K562 (cell line): Measurements from ENCODE around the gene FEN1. TPM values are rescaled to one million over a fixed set of nuclear protein-coding genes. Genes with fewer than 3 reads are reported as not detected.
A peak's percentile ranks its signal among the peaks of the same experiment; 100 is the strongest.

Source experiments
- ATAC-seq: fragments of 200-7000 bp; cut with Tn5 transposase; 3 replicates; pipeline ENCODE4 v1.9.1; 2020; ENCODE audit warnings: moderate library complexity
- BruUV-seq: library from RNA; stranded (reverse); fragments of 400-500 nt; replicated peaks from 2 replicates; lab custom pipeline; 2021; lab: Mats Ljungman, UMichigan
- CTCF ChIA-PET: fragments of 300-600 bp; formaldehyde crosslinking; extraction: SDS; loops from one replicate; lab custom pipeline; 2021; ENCODE audit warnings: low intra/inter-chr PET ratio; lab: Yijun Ruan, JAX
- POLR2A ChIA-PET: fragments of 300-600, 350-650 bp; sonication (Branson Sonifier 250); formaldehyde crosslinking; extraction: SDS; loops from one replicate; lab custom pipeline; 2021; ENCODE audit warnings: antibody characterized with exemption, inconsistent platforms; lab: Yijun Ruan, JAX
- DNase-seq, 4 experiments: peaks; one replicate each; pipeline versions ENCODE4 v3.0.0 to v3.0.0-alpha.2; 2011 to 2018; ENCODE audit warnings: low spot score in 3 of 4, mixed read lengths in 3 of 4; ENCODE audit errors: extremely low read depth in 1 of 4
- FAIRE-seq: peaks from 2 replicates; lab custom pipeline; 2011; peaks lifted over from hg19 to GRCh38; lab: Jason Lieb, UNC
- H2AFZ ChIP-seq: 2 replicates; pipeline ENCODE4 v1.6.0; 2011; ENCODE audit warnings: low read depth, low read length, control low read depth, inconsistent platforms
- H3K27ac ChIP-seq: fragments of 200-600 bp; 3 replicates; pipeline ENCODE4 v1.8.0; 2011; ENCODE audit warnings: low read depth, mild to moderate bottlenecking, control low read depth, inconsistent platforms, low read length, moderate library complexity, mixed read lengths; ENCODE audit errors: extremely low read depth
- H3K27me3 ChIP-seq, 2 experiments: fragments of 300-600 bp in 1 of 2; 2 replicates in 1 of 2; 3 replicates in 1 of 2; pipeline versions ENCODE4 v1.6.0 to v1.8.0; 2011; ENCODE audit warnings: inconsistent platforms in 2 of 2, low read length in 2 of 2, mild to moderate bottlenecking in 1 of 2, mixed read lengths in 1 of 2, moderate library complexity in 1 of 2; ENCODE audit not compliant: control insufficient read depth in 2 of 2, insufficient read depth in 2 of 2
- H3K36me3 ChIP-seq: fragments of 300-600 bp; 3 replicates; pipeline ENCODE4 v1.8.0; 2011; ENCODE audit warnings: mild to moderate bottlenecking, low read length, inconsistent platforms; ENCODE audit not compliant: control insufficient read depth, insufficient read depth
- H3K4me1 ChIP-seq, 2 experiments: fragments of 200-600 bp in 1 of 2; replicated peaks in 1 of 2; 2 replicates in 1 of 2; 3 replicates in 1 of 2; pipeline versions ENCODE4 v1.5.1 to v1.8.0; 2011; ENCODE audit warnings: inconsistent platforms in 2 of 2, low read length in 2 of 2, mild to moderate bottlenecking in 1 of 2, mixed read lengths in 1 of 2, moderate library complexity in 1 of 2; ENCODE audit not compliant: control insufficient read depth in 2 of 2, insufficient read depth in 2 of 2
- H3K4me2 ChIP-seq: 2 replicates; pipeline ENCODE4 v1.6.1; 2011; ENCODE audit warnings: low read length, control low read depth, inconsistent platforms, mixed read lengths; ENCODE audit not compliant: insufficient read depth
- H3K4me3 ChIP-seq: fragments of 200-600 bp; sonication (generic), shearing (Covaris generic); 2 replicates; pipeline ENCODE4 v1.5.1; 2016; ENCODE audit warnings: control low read depth, inconsistent platforms
- H3K79me2 ChIP-seq: fragments of 200-600 bp; 3 replicates; pipeline ENCODE4 v1.8.0; 2011; ENCODE audit warnings: low read length, inconsistent platforms; ENCODE audit not compliant: control insufficient read depth, insufficient read depth
- H3K9ac ChIP-seq, 2 experiments: 2 replicates each; pipeline versions ENCODE4 v1.6.0 to v1.6.1; 2011; ENCODE audit warnings: low read depth in 2 of 2, low read length in 2 of 2, control low read depth in 1 of 2, inconsistent platforms in 1 of 2, mild to moderate bottlenecking in 1 of 2, mixed read lengths in 1 of 2; ENCODE audit not compliant: insufficient read depth in 1 of 2
- H3K9me1 ChIP-seq: one replicate; pipeline ENCODE4 v1.6.0; 2011; ENCODE audit warnings: inconsistent platforms, mild to moderate bottlenecking, low read length, moderate library complexity; ENCODE audit not compliant: control insufficient read depth, insufficient read depth
- H3K9me3 ChIP-seq: replicated peaks from 2 replicates; pipeline ENCODE4 v1.5.1; 2011; ENCODE audit warnings: low read depth, low read length, inconsistent platforms; ENCODE audit not compliant: control insufficient read depth, insufficient read depth
- H4K20me1 ChIP-seq: replicated peaks from 2 replicates; pipeline ENCODE4 v1.6.1; 2011; ENCODE audit warnings: low read length, inconsistent platforms, mixed read lengths; ENCODE audit not compliant: control insufficient read depth, insufficient read depth
- DPF2 ChIP-seq: fragments of 450-650 bp; IDR thresholded peaks from 2 replicates; pipeline ENCODE4 v1.6.1; 2016
- FOS ChIP-seq: IDR thresholded peaks from 3 replicates; pipeline ENCODE4 v1.6.1; 2011; ENCODE audit not compliant: insufficient read length; ENCODE audit errors: extremely low read depth
- GTF2B ChIP-seq: IDR thresholded peaks from 2 replicates; pipeline ENCODE4 v1.6.1; 2011; ENCODE audit not compliant: insufficient read length; ENCODE audit errors: extremely low read depth
- JUN ChIP-seq, 2 experiments: sonication (generic) in 1 of 2; formaldehyde crosslinking in 1 of 2; IDR thresholded peaks; 2 replicates each; pipeline versions ENCODE4 v1.6.1 to v1.8.0; 2012 to 2022; ENCODE audit warnings: borderline replicate concordance in 2 of 2, mild to moderate bottlenecking in 2 of 2, improper control_type of control experiment in 1 of 2, low read depth in 1 of 2, low read length in 1 of 2, missing genetic modification reagents in 1 of 2
- JUND ChIP-seq, 2 experiments: IDR thresholded peaks; 2 replicates in 1 of 2; 3 replicates in 1 of 2; pipeline ENCODE4 v1.6.1; 2011; ENCODE audit warnings: borderline replicate concordance in 2 of 2, low read depth in 2 of 2, low read length in 2 of 2, improper control_type of control experiment in 1 of 2, missing biosample characterization in 1 of 2, missing genetic modification characterization in 1 of 2, missing genetic modification reagents in 1 of 2
- NR1H2 ChIP-seq: sonication (generic); formaldehyde crosslinking; IDR thresholded peaks from 2 replicates; pipeline ENCODE4 v1.4.0; 2020; ENCODE audit warnings: mild to moderate bottlenecking, missing genetic modification reagents
- SMARCA4 ChIP-seq: fragments of 450-650 bp; IDR thresholded peaks from 2 replicates; pipeline ENCODE4 v1.6.1; 2016
- SMARCE1 ChIP-seq: fragments of 450-650 bp; IDR thresholded peaks from 2 replicates; pipeline ENCODE4 v1.7.1; 2016; ENCODE audit warnings: mild to moderate bottlenecking
- ZNF395 ChIP-seq: fragments of 200-800 bp; sonication (Bioruptor generic); IDR thresholded peaks from 2 replicates; pipeline ENCODE4 v1.6.1; 2017; ENCODE audit warnings: missing genetic modification characterization, missing compliant biosample characterization
- WGBS: fragments of 100-300 bp; shearing (Covaris generic); methylation state at CpG from one replicate; pipeline ENCODE4 v1.1.6; 2016; ENCODE audit warnings: low coverage, mixed read lengths; ENCODE audit not compliant: insufficient coverage; ENCODE audit errors: missing lambda C conversion rate; 5-methylcytosine and 5-hydroxymethylcytosine counted together
- in situ Hi-C: fragments of 300-500 bp; cut with MboI; formaldehyde crosslinking; loops from 4 replicates; pipeline ENCODE4 v1.15.0; 2018; ENCODE audit warnings: inconsistent platforms, mixed read lengths
- intact Hi-C: fragments of 100-400 bp; cut with micrococcal nuclease; formaldehyde crosslinking; loops from 2 replicates; pipeline ENCODE4 v1.14.2; 2022
- polyA plus RNA-seq, 8 experiments: library from polyadenylated mRNA; depleted of rRNA in 4 of 8; stranded (reverse) in 5 of 8; unstranded in 3 of 8; fragments of >200 nt; fragmentation: Nextera tagmentation in 2 of 8; fragmentation: Illumina TruSeq in 1 of 8; extraction: Ambion mirVana in 2 of 8; extraction: Trizol in 1 of 8; gene quantifications; 2 replicates each; pipeline versions ENCODE4 v1.2.1 to v1.2.3, GENCODE V29; 2011 to 2014; ENCODE audit warnings: inconsistent platforms in 1 of 8, missing spikeins in 1 of 8
- total RNA-seq, 7 experiments: library from RNA; depleted of rRNA in 6 of 7; stranded (reverse); fragments of >200 nt in 6 of 7; fragmentation: Illumina TruSeq in 2 of 7; extraction: Trizol in 2 of 7; gene quantifications; 2 replicates each; pipeline versions ENCODE4 v1.2.1 to v1.2.3, GENCODE V29; 2011 to 2021; ENCODE audit warnings: low replicate concordance in 1 of 7
- TF ChIP-seq, protein P1 (sequence below): fragments of 450-650 bp; IDR thresholded peaks from 2 replicates; pipeline ENCODE4 v1.6.1; 2017; ENCODE audit warnings: antibody characterized with exemption, mild to moderate bottlenecking
- TF ChIP-seq, protein P2 (sequence below): fragments of 200-800 bp; sonication (Bioruptor generic); IDR thresholded peaks from 2 replicates; pipeline ENCODE4 v1.6.1; 2017; ENCODE audit warnings: missing genetic modification characterization, missing compliant biosample characterization

Gene FEN1
- total and polyA plus RNA-seq, 9 of the 15 experiments (the other 6 are each of a cell fraction or from before 2014, with no cell fraction given), result 58.1 to 156 (median 137) TPM

DNA sequence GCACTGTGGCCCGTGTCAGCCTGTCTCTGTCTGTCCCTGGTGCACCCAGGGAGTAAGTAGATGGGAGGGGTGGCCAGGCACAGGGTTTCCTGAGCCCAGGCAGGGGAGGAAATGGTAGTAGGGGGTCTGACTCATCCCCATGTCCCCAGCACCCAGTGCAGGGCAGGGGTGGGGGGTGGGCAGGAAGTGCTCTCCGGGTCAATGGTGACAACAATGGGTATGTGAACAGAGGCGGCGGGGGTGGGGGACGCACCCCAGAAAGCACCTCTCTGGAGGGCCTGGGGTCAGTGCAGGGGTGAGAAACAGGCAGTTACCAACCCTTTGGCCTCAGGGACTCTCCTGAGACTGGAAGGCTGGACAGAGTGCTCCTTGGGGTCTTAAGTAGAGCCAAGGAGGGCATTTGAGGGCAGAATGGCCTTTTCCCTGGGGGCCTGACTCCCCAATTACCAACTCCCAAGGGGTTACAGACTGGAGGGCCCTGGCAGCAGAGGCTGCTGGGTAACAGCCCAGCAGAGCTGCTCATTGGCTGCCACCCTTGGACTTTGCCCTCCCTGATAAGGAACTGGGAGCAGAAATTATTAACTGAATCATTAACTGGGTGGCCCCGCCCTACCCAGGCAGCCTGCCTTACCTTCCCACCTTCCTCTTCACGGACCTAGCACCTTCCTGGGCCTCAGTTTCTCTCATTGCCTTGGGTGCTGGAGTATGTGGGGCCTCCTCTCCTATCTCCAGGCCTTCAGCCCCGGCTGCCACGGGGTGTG lies 36.1 kb upstream of the FEN1 start:
- H3K9me1 ChIP-seq, result no peaks in the 10 kb centered on the region
- DNase-seq, result peak; percentile 74 to 75 (median 74)
- peak overlapping the region; percentile 66; the same call in 2 of the 3 replicates for H3K27ac ChIP-seq
- ChIA-PET POLR2A (interaction anchor here (0.5 to 1.0 kb wide), 3 partner anchors 8 to 10 kb away, joined by 3 to 6 read pairs (median 3); no protein-coding TSS in a partner anchor), CTCF (no interaction called here)
- FAIRE-seq, result peak; percentile 32
- no peaks in the 10 kb centered on the region for H3K9me3 ChIP-seq
- H3K27me3 ChIP-seq, result no peaks in the 10 kb centered on the region
- peaks cover 47 to 82% of the 10 kb centered on the region in 2 experiments for H3K4me1 ChIP-seq
- whole genome bisulfite sequencing, result 44% methylated on average over 9 of the region's 9 CpGs
- H3K36me3 ChIP-seq, result no peaks in the 10 kb centered on the region
- in situ Hi-C loops (no loop called here), intact Hi-C loops (no loop called here)
- H4K20me1 ChIP-seq, result 0 out of 2 replicates have a peak, but pooled peaks cover under 1% of the 10 kb centered on the region
- no peak overlapping the region for H2AFZ ChIP-seq
- 0 out of 3 replicates have a peak, but pooled peaks have one; percentile 4 for ATAC-seq
- no peak overlapping the region for H3K4me2 ChIP-seq
- no TSS peak for BruUV-seq
- H3K79me2 ChIP-seq, result peaks cover 53% of the 10 kb centered on the region
- no peak overlapping the region for H3K4me3 ChIP-seq
- peak overlapping the region; percentile 10 to 78; a peak in 3 of 4 replicates for H3K9ac ChIP-seq
- no peak for TF ChIP-seq NR1H2 (CRISPR knock-in tag)
- TF ChIP-seq GTF2B, result no peak
- peak; percentile 77 for TF ChIP-seq JUND (IDR thresholded peaks at IDR 0.05; ENCODE audit: borderline replicate concordance, low read depth, low read length)
- no peak; the same call in 2 of the 3 replicates for TF ChIP-seq JUND (tag; IDR thresholded peaks at IDR 0.05; ENCODE audit: borderline replicate concordance, low read depth, low read length)
- TF ChIP-seq SMARCA4, result 0 out of 2 replicates have a peak, but pooled peaks have one; percentile 28
- TF ChIP-seq SMARCE1, result peak; percentile 17; the same call in 1 of the 2 replicates
- TF ChIP-seq, protein P1, sequence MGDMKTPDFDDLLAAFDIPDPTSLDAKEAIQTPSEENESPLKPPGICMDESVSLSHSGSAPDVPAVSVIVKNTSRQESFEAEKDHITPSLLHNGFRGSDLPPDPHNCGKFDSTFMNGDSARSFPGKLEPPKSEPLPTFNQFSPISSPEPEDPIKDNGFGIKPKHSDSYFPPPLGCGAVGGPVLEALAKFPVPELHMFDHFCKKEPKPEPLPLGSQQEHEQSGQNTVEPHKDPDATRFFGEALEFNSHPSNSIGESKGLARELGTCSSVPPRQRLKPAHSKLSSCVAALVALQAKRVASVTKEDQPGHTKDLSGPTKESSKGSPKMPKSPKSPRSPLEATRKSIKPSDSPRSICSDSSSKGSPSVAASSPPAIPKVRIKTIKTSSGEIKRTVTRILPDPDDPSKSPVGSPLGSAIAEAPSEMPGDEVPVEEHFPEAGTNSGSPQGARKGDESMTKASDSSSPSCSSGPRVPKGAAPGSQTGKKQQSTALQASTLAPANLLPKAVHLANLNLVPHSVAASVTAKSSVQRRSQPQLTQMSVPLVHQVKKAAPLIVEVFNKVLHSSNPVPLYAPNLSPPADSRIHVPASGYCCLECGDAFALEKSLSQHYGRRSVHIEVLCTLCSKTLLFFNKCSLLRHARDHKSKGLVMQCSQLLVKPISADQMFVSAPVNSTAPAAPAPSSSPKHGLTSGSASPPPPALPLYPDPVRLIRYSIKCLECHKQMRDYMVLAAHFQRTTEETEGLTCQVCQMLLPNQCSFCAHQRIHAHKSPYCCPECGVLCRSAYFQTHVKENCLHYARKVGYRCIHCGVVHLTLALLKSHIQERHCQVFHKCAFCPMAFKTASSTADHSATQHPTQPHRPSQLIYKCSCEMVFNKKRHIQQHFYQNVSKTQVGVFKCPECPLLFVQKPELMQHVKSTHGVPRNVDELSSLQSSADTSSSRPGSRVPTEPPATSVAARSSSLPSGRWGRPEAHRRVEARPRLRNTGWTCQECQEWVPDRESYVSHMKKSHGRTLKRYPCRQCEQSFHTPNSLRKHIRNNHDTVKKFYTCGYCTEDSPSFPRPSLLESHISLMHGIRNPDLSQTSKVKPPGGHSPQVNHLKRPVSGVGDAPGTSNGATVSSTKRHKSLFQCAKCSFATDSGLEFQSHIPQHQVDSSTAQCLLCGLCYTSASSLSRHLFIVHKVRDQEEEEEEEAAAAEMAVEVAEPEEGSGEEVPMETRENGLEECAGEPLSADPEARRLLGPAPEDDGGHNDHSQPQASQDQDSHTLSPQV, result 0 out of 2 replicates have a peak, but pooled peaks have one; percentile 48
- TF ChIP-seq DPF2, result peak; percentile 36; the same call in 1 of the 2 replicates
- peak; percentile 1 for TF ChIP-seq FOS
- TF ChIP-seq, protein P2, sequence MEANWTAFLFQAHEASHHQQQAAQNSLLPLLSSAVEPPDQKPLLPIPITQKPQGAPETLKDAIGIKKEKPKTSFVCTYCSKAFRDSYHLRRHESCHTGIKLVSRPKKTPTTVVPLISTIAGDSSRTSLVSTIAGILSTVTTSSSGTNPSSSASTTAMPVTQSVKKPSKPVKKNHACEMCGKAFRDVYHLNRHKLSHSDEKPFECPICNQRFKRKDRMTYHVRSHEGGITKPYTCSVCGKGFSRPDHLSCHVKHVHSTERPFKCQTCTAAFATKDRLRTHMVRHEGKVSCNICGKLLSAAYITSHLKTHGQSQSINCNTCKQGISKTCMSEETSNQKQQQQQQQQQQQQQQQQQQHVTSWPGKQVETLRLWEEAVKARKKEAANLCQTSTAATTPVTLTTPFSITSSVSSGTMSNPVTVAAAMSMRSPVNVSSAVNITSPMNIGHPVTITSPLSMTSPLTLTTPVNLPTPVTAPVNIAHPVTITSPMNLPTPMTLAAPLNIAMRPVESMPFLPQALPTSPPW (CRISPR knock-in tag), result peak; percentile 43; the same call in 1 of the 2 replicates
- TF ChIP-seq JUN (IDR thresholded peaks at IDR 0.05; ENCODE audit: borderline replicate concordance, low read depth, low read length), result peak; percentile 64; the same call in 1 of the 2 replicates
- no peak for TF ChIP-seq JUN (CRISPR knock-in tag; IDR thresholded peaks at IDR 0.05; ENCODE audit: borderline replicate concordance)
- TF ChIP-seq ZNF395 (CRISPR knock-in tag), result 0 out of 2 replicates have a peak, but pooled peaks have one; percentile 53
